ENCODE data around the gene TMEM9B.
A peak's percentile ranks its signal among the peaks of the same experiment; 100 is the strongest.

Gene TMEM9B

GRCh38 chr11:9004183-9004926 lies 40.1 kb upstream of the TMEM9B start:
- no peak overlapping the region for H2AFZ ChIP-seq (ENCODE audit: low read length)
- no peaks in the 10 kb centered on the region for H3K4me1 ChIP-seq (ENCODE audit: insufficient read depth, low read length, poor library complexity, severe bottlenecking)
- TF ChIP-seq EZH2phosphoT487 (IDR thresholded peaks at IDR 0.05; ENCODE audit: borderline replicate concordance) (no peak), CTCF (conservative IDR thresholded peaks at IDR 0.05; ENCODE audit: low read length) (no peak)
- H3K9ac ChIP-seq (ENCODE audit: low read depth, low read length, poor library complexity, severe bottlenecking): no peak overlapping the region
- no peaks in the 10 kb centered on the region for H3F3A ChIP-seq (ENCODE audit: low read depth)
- H3K79me2 ChIP-seq (ENCODE audit: insufficient read depth, low read length): no peaks in the 10 kb centered on the region
- no peak overlapping the region for H3K4me2 ChIP-seq (ENCODE audit: low read depth, low read length, poor library complexity, severe bottlenecking)
- H4K20me1 ChIP-seq (ENCODE audit: insufficient read depth, low read length, poor library complexity, severe bottlenecking): no peaks in the 10 kb centered on the region
- no peak overlapping the region for H3K4me3 ChIP-seq (ENCODE audit: low read length, poor library complexity, severe bottlenecking)
- no peaks in the 10 kb centered on the region for H3K9me2 ChIP-seq (replicated peaks; ENCODE audit: low read depth, low read length)
- no peaks in the 10 kb centered on the region for H3K27me3 ChIP-seq (ENCODE audit: insufficient read depth, low read length, poor library complexity, severe bottlenecking)
- H3K36me3 ChIP-seq (ENCODE audit: insufficient read depth, low read length): no peaks in the 10 kb centered on the region
- H3K9me3 ChIP-seq (ENCODE audit: insufficient read depth, low read depth, low read length): no peaks in the 10 kb centered on the region

GRCh38 chr11:9003573-9004182 lies 39.4 kb upstream of the TMEM9B start, which contains the start of gene NRIP3:
NRIP3 (minus strand) TSS chr11:9004001; CDS start chr11:9003935, 66 bp downstream.
- Histone ChIP-seq H3K79me2 (ENCODE audit: insufficient read depth, low read length) (no peaks in the 10 kb centered on the region), H3F3A (ENCODE audit: low read depth) (no peaks in the 10 kb centered on the region), H3K36me3 (ENCODE audit: insufficient read depth, low read length) (no peaks in the 10 kb centered on the region), H3K9me2 (replicated peaks; ENCODE audit: low read depth, low read length) (no peaks in the 10 kb centered on the region), H3K9ac (ENCODE audit: low read depth, low read length, poor library complexity, severe bottlenecking) (no peak within 1 kb of the TSS), H3K4me2 (ENCODE audit: low read depth, low read length, poor library complexity, severe bottlenecking) (no peak within 1 kb of the TSS), H3K27me3 (ENCODE audit: insufficient read depth, low read length, poor library complexity, severe bottlenecking) (no peaks in the 10 kb centered on the region), H3K9me3 (ENCODE audit: insufficient read depth, low read depth, low read length) (no peaks in the 10 kb centered on the region), H4K20me1 (ENCODE audit: insufficient read depth, low read length, poor library complexity, severe bottlenecking) (no peaks in the 10 kb centered on the region), H3K4me1 (ENCODE audit: insufficient read depth, low read length, poor library complexity, severe bottlenecking) (no peaks in the 10 kb centered on the region), H3K4me3 (ENCODE audit: low read length, poor library complexity, severe bottlenecking) (no peak within 1 kb of the TSS), H2AFZ (ENCODE audit: low read length) (0 out of 2 replicates have a peak within 1 kb of the TSS, but pooled peaks have one; percentile 59)
- no peak for TF ChIP-seq CTCF (conservative IDR thresholded peaks at IDR 0.05; ENCODE audit: low read length)
- TF ChIP-seq EZH2phosphoT487 (IDR thresholded peaks at IDR 0.05; ENCODE audit: borderline replicate concordance): no peak

- Histone ChIP-seq H3K9ac (ENCODE audit: low read depth, low read length, poor library complexity, severe bottlenecking) (no peak overlapping the region), H3K27me3 (ENCODE audit: insufficient read depth, low read length, poor library complexity, severe bottlenecking) (no peaks in the 10 kb centered on the region), H4K20me1 (ENCODE audit: insufficient read depth, low read length, poor library complexity, severe bottlenecking) (no peaks in the 10 kb centered on the region), H3K9me2 (replicated peaks; ENCODE audit: low read depth, low read length) (no peaks in the 10 kb centered on the region), H3K4me1 (ENCODE audit: insufficient read depth, low read length, poor library complexity, severe bottlenecking) (no peaks in the 10 kb centered on the region), H3K4me2 (ENCODE audit: low read depth, low read length, poor library complexity, severe bottlenecking) (no peak overlapping the region), H2AFZ (ENCODE audit: low read length) (0 out of 2 replicates have a peak overlapping the region, but pooled peaks have one; percentile 59), H3K79me2 (ENCODE audit: insufficient read depth, low read length) (no peaks in the 10 kb centered on the region), H3F3A (ENCODE audit: low read depth) (no peaks in the 10 kb centered on the region), H3K9me3 (ENCODE audit: insufficient read depth, low read depth, low read length) (no peaks in the 10 kb centered on the region), H3K36me3 (ENCODE audit: insufficient read depth, low read length) (no peaks in the 10 kb centered on the region), H3K4me3 (ENCODE audit: low read length, poor library complexity, severe bottlenecking) (no peak overlapping the region)
- TF ChIP-seq CTCF (conservative IDR thresholded peaks at IDR 0.05; ENCODE audit: low read length) (no peak), EZH2phosphoT487 (IDR thresholded peaks at IDR 0.05; ENCODE audit: borderline replicate concordance) (no peak)
Measured at GRCh38 chr11:9002920-9003572, 38.8 kb upstream of the TMEM9B start.
